PC-3 (cell line): Measurements from ENCODE around the gene OR52E2.

Source experiments
- CTCF ChIP-seq: fragments of 300-600 bp; sonication (generic); conservative IDR thresholded peaks from 2 replicates; pipeline ENCODE4 v1.5.1; 2017; ENCODE audit warnings: antibody characterized with exemption, low read depth, mild to moderate bottlenecking, low read length
- EZH2 ChIP-seq: fragments of 300-600 bp; sonication (generic); IDR thresholded peaks from one replicate; pipeline ENCODE4 v1.6.1; 2017; ENCODE audit warnings: antibody characterized with exemption, mild to moderate bottlenecking, low read length; ENCODE audit not compliant: unreplicated experiment

- TF ChIP-seq CTCF (no peak), EZH2 (no peak)
These were observed 12.4 kb upstream of the OR52E2 start for GRCh38 chr11:5071799-5072198.
